H1 (cell line): Measurements from ENCODE around the gene EPHB6. TPM values are rescaled to one million over a fixed set of nuclear protein-coding genes. Genes with fewer than 3 reads are reported as not detected.

Experiments
- CTCF ChIA-PET: fragments of 300-600 bp; sonication (Branson Sonifier 250); formaldehyde crosslinking; loops from one replicate; lab custom pipeline; 2021; ENCODE audit not compliant: partially characterized antibody; lab: Charles Lee
- POLR2A ChIA-PET: fragments of 300-600 bp; sonication (Branson Sonifier 250); formaldehyde crosslinking; loops from one replicate; lab custom pipeline; 2021; ENCODE audit warnings: inconsistent platforms; ENCODE audit not compliant: partially characterized antibody; lab: Charles Lee
- DNase-seq, 2 experiments: peaks; one replicate each; pipeline versions ENCODE4 v3.0.0 to v3.0.0-alpha.2; 2010 to 2022; ENCODE audit warnings: low spot score in 2 of 2, low read depth in 1 of 2, mixed read lengths in 1 of 2
- FAIRE-seq: peaks from 2 replicates; lab custom pipeline; 2011; peaks lifted over from hg19 to GRCh38; lab: Jason Lieb, UNC
- H2AFZ ChIP-seq: 2 replicates; pipeline ENCODE4 v1.8.1; 2012; ENCODE audit warnings: low read length, inconsistent platforms
- H2AK5ac ChIP-seq: 2 replicates; pipeline ENCODE4 v1.6.1; 2013; ENCODE audit warnings: low read depth, low read length
- H2BK120ac ChIP-seq: replicated peaks from 2 replicates; pipeline ENCODE3; 2013; ENCODE audit warnings: low read depth, low read length, inconsistent platforms
- H2BK12ac ChIP-seq: 2 replicates; pipeline ENCODE4 v1.6.1; 2013; ENCODE audit warnings: low read depth, low read length
- H2BK15ac ChIP-seq: 2 replicates; pipeline ENCODE4 v1.6.1; 2013; ENCODE audit warnings: low read length
- H2BK20ac ChIP-seq: 2 replicates; pipeline ENCODE4 v1.6.1; 2013; ENCODE audit warnings: low read length
- H2BK5ac ChIP-seq: 2 replicates; pipeline ENCODE4 v1.6.1; 2013; ENCODE audit warnings: low read depth, low read length
- H3K14ac ChIP-seq: 2 replicates; pipeline ENCODE4 v1.6.1; 2013; ENCODE audit warnings: inconsistent platforms; ENCODE audit not compliant: insufficient read length
- H3K18ac ChIP-seq: 2 replicates; pipeline ENCODE4 v1.6.1; 2013; ENCODE audit warnings: low read length; ENCODE audit errors: extremely low read depth
- H3K23ac ChIP-seq: 2 replicates; pipeline ENCODE4 v1.6.1; 2013; ENCODE audit warnings: inconsistent platforms; ENCODE audit not compliant: insufficient read length
- H3K23me2 ChIP-seq: 2 replicates; pipeline ENCODE4 v1.6.1; 2013; ENCODE audit warnings: low read depth, low read length
- H3K27ac ChIP-seq: 2 replicates; pipeline ENCODE4 v1.6.1; 2011; ENCODE audit warnings: low read depth, low read length, inconsistent platforms
- H3K27me3 ChIP-seq, 4 experiments: replicated peaks in 1 of 4; 1 replicate in 1 of 4; 2 replicates in 3 of 4; pipeline versions ENCODE4 v1.6.1 to v1.8.1; 2011 to 2013; ENCODE audit warnings: low read length in 3 of 4, mild to moderate bottlenecking in 3 of 4, inconsistent platforms in 2 of 4, mixed read lengths in 2 of 4, moderate library complexity in 1 of 4; ENCODE audit not compliant: control insufficient read depth in 3 of 4, insufficient read depth in 3 of 4; ENCODE audit errors: extremely low read depth in 1 of 4
- H3K36me3 ChIP-seq, 4 experiments: 2 replicates each; pipeline versions ENCODE4 v1.6.1 to v1.8.1; 2011 to 2013; ENCODE audit warnings: mild to moderate bottlenecking in 4 of 4, low read length in 3 of 4, moderate library complexity in 2 of 4, control low read depth in 1 of 4, inconsistent platforms in 1 of 4; ENCODE audit not compliant: insufficient read depth in 4 of 4, control insufficient read depth in 2 of 4
- H3K4ac ChIP-seq: replicated peaks from 2 replicates; pipeline ENCODE3; 2013; ENCODE audit warnings: low read length, low read depth, mixed read lengths, inconsistent platforms; ENCODE audit not compliant: insufficient read length
- H3K4me1 ChIP-seq, 4 experiments: replicated peaks in 1 of 4; 1 replicate in 1 of 4; 2 replicates in 3 of 4; pipeline versions ENCODE4 v1.6.1 to v1.8.1; 2011 to 2013; ENCODE audit warnings: low read length in 3 of 4, inconsistent platforms in 2 of 4, mixed read lengths in 1 of 4; ENCODE audit not compliant: insufficient read depth in 4 of 4, control insufficient read depth in 3 of 4
- H3K4me2 ChIP-seq, 2 experiments: 2 replicates each; pipeline versions ENCODE4 v1.6.1 to v1.8.1; 2011 to 2013; ENCODE audit warnings: low read depth in 2 of 2, low read length in 2 of 2, control low read depth in 1 of 2, inconsistent platforms in 1 of 2, mild to moderate bottlenecking in 1 of 2; ENCODE audit not compliant: insufficient read depth in 1 of 2
- H3K4me3 ChIP-seq, 4 experiments: fragments of 200-600, 300-600 bp in 1 of 4; sonication (generic), shearing (Covaris generic), sonication (Bioruptor Twin) in 1 of 4; 2 replicates each; pipeline versions ENCODE4 v1.5.1 to v1.8.1; 2011 to 2016; ENCODE audit warnings: low read length in 4 of 4, low read depth in 3 of 4, control low read depth in 2 of 4, inconsistent platforms in 2 of 4, mild to moderate bottlenecking in 2 of 4, mixed read lengths in 1 of 4, moderate library complexity in 1 of 4; ENCODE audit not compliant: insufficient read depth in 2 of 4; ENCODE audit errors: extremely low read depth in 1 of 4
- H3K56ac ChIP-seq: replicated peaks from 2 replicates; pipeline ENCODE3; 2013; ENCODE audit warnings: low read depth, mild to moderate bottlenecking, mixed read lengths, low read length, inconsistent platforms; ENCODE audit not compliant: insufficient read length
- H3K79me1 ChIP-seq: 2 replicates; pipeline ENCODE4 v1.6.1; 2013; ENCODE audit warnings: low read depth, low read length, control low read depth
- H3K79me2 ChIP-seq, 2 experiments: 2 replicates each; pipeline versions ENCODE4 v1.6.1 to v1.8.1; 2012 to 2013; ENCODE audit warnings: low read length in 2 of 2, mild to moderate bottlenecking in 2 of 2, inconsistent platforms in 1 of 2; ENCODE audit not compliant: insufficient read depth in 2 of 2, control insufficient read depth in 1 of 2
- H3K9ac ChIP-seq, 4 experiments: replicated peaks in 1 of 4; 1 replicate in 1 of 4; 2 replicates in 3 of 4; pipeline versions ENCODE4 v1.6.1 to v1.8.1; 2011 to 2013; ENCODE audit warnings: low read depth in 3 of 4, low read length in 3 of 4, control low read depth in 2 of 4, mild to moderate bottlenecking in 2 of 4, moderate library complexity in 2 of 4, inconsistent platforms in 1 of 4; ENCODE audit errors: extremely low read depth in 1 of 4
- H3K9me3 ChIP-seq, 2 experiments: 2 replicates each; pipeline versions ENCODE4 v1.6.1 to v1.8.1; 2012 to 2013; ENCODE audit warnings: mild to moderate bottlenecking in 2 of 2, moderate library complexity in 2 of 2, control low read depth in 1 of 2, inconsistent platforms in 1 of 2, low read depth in 1 of 2, low read length in 1 of 2, mixed read lengths in 1 of 2; ENCODE audit not compliant: insufficient read depth in 2 of 2
- H4K20me1 ChIP-seq, 2 experiments: replicated peaks in 1 of 2; 2 replicates each; pipeline versions ENCODE3 to v1.8.1; 2011 to 2013; ENCODE audit warnings: inconsistent platforms in 2 of 2, low read length in 2 of 2, mild to moderate bottlenecking in 1 of 2; ENCODE audit not compliant: insufficient read depth in 2 of 2, control insufficient read depth in 1 of 2
- H4K5ac ChIP-seq: 2 replicates; pipeline ENCODE4 v1.6.1; 2013; ENCODE audit warnings: low read length, low read depth, mixed read lengths, inconsistent platforms; ENCODE audit not compliant: insufficient read length
- H4K8ac ChIP-seq: 2 replicates; pipeline ENCODE4 v1.8.0; 2013; ENCODE audit warnings: mild to moderate bottlenecking, moderate library complexity, low read length, inconsistent platforms; ENCODE audit not compliant: insufficient read depth; ENCODE audit errors: extremely low read depth
- H4K91ac ChIP-seq: replicated peaks from 2 replicates; pipeline ENCODE3; 2013; ENCODE audit warnings: low read length, mixed read lengths, inconsistent platforms; ENCODE audit not compliant: insufficient read length
- CHD1 ChIP-seq: IDR thresholded peaks from 2 replicates; pipeline ENCODE4 v1.6.1; 2012; ENCODE audit warnings: low read depth, low read length, improper control_type of control experiment
- POLR2AphosphoS5 ChIP-seq: IDR thresholded peaks from 2 replicates; pipeline ENCODE4 v1.6.1; 2011; ENCODE audit warnings: low read depth, low read length
- RFX5 ChIP-seq: IDR thresholded peaks from 2 replicates; pipeline ENCODE4 v1.6.1; 2011; ENCODE audit warnings: low read depth, low read length, improper control_type of control experiment, borderline replicate concordance
- polyA plus RNA-seq, 7 experiments: library from polyadenylated mRNA; depleted of rRNA in 3 of 7; stranded (reverse) in 5 of 7; unstranded in 2 of 7; fragments of >200 nt in 5 of 7; fragments of 200-250 nt in 2 of 7; gene quantifications; 1 replicate in 5 of 7; 2 replicates in 1 of 7; 4 replicates in 1 of 7; pipeline versions ENCODE4 v1.2.1 to v1.2.3, GENCODE V29; 2011 to 2013; ENCODE audit warnings: missing spikeins in 2 of 7, mixed read lengths in 2 of 7
- total RNA-seq: library from RNA; stranded (reverse); fragmentation: NEBNext Ultra II Directional; extraction: Animal tissue kit (Norgen Biotek cat#: 25700); gene quantifications from 2 replicates; pipeline ENCODE4 v1.2.1, GENCODE V29; 2021
- TF ChIP-seq, protein P1 (sequence below): IDR thresholded peaks from 2 replicates; pipeline ENCODE4 v1.6.1; 2012; ENCODE audit warnings: inconsistent platforms
- TF ChIP-seq, protein P2 (sequence below): IDR thresholded peaks from 2 replicates; pipeline ENCODE4 v1.6.1; 2012; ENCODE audit warnings: low read length, inconsistent platforms

The EPHB6 gene
- total and polyA plus RNA-seq, 2 of the 8 experiments (the other 6 are each of a cell fraction or from before 2014, with no cell fraction given), result 19.7 TPM

DNA sequence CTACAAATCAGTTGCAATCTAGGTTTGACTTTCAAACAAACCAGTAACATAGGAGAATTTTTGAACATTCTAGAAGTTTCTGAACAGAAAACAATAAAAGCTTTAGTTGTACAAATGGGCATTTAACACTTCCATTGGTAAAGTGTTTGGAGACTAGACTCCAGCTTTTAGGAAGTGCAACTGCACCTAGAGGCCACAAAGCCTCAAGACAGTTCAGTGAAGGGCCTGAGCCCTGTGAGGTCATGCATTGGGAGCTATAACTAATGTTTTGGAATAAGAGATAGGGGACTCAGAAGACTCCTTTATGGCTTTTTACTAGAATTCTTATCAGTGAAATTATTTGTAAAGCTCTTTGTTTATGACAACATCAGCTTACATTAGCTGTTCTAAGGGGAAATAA lies 3.0 kb upstream of the EPHB6 start:
- no peak for FAIRE-seq
- Histone ChIP-seq H4K5ac (no peak overlapping the region), H3K27me3 (peaks cover 0 to 12% (median 6%) of the 10 kb centered on the region in 4 experiments; a peak in 4 of 7 replicates), H3K9ac (no peak overlapping the region), H4K91ac (no peak overlapping the region), H3K56ac (no peak overlapping the region), H2BK12ac (no peak overlapping the region), H3K4me2 (no peak overlapping the region), H3K79me1 (no peaks in the 10 kb centered on the region), H3K14ac (no peak overlapping the region), H2BK20ac (no peak overlapping the region), H3K36me3 (no peaks in the 10 kb centered on the region), H3K23me2 (peaks cover 10% of the 10 kb centered on the region; the same call in 1 of the 2 replicates), H3K18ac (no peak overlapping the region), H3K79me2 (no peaks in the 10 kb centered on the region), H2AFZ (no peak overlapping the region), H3K23ac (no peak overlapping the region), H2AK5ac (no peak overlapping the region), H3K27ac (no peak overlapping the region), H4K20me1 (peaks cover 0 to 3% of the 10 kb centered on the region in 2 experiments), H3K4me1 (peaks cover 0 to 12% (median 4%) of the 10 kb centered on the region in 4 experiments; a peak in 4 of 7 replicates), H2BK15ac (no peak overlapping the region), H3K4me3 (no peak overlapping the region), H2BK120ac (no peak overlapping the region), H3K4ac (no peak overlapping the region), H2BK5ac (no peak overlapping the region), H3K9me3 (no peaks in the 10 kb centered on the region), H4K8ac (no peak overlapping the region)
- CTCF ChIA-PET, result interaction anchor here (0.8 to 2.6 kb wide), 19 partner anchors 9 to 460 kb away, joined by 3 to 17 read pairs (median 4); no protein-coding TSS in a partner anchor
- DNase-seq, result no peak
- no peak for TF ChIP-seq POLR2AphosphoS5
- TF ChIP-seq, protein P1, sequence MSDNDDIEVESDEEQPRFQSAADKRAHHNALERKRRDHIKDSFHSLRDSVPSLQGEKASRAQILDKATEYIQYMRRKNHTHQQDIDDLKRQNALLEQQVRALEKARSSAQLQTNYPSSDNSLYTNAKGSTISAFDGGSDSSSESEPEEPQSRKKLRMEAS, result no peak
- TF ChIP-seq RFX5, result no peak
- TF ChIP-seq, protein P2, sequence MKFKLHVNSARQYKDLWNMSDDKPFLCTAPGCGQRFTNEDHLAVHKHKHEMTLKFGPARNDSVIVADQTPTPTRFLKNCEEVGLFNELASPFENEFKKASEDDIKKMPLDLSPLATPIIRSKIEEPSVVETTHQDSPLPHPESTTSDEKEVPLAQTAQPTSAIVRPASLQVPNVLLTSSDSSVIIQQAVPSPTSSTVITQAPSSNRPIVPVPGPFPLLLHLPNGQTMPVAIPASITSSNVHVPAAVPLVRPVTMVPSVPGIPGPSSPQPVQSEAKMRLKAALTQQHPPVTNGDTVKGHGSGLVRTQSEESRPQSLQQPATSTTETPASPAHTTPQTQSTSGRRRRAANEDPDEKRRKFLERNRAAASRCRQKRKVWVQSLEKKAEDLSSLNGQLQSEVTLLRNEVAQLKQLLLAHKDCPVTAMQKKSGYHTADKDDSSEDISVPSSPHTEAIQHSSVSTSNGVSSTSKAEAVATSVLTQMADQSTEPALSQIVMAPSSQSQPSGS, result no peak
- TF ChIP-seq CHD1, result no peak
- POLR2A ChIA-PET, result no interaction called here
